NCI-H2171 (cell line): ENCODE results near the gene NME9.

Source experiments
- DNase-seq: peaks from one replicate; lab custom pipeline; 2025; lab: John Stamatoyannopoulos, UW

The NME9 gene

DNA sequence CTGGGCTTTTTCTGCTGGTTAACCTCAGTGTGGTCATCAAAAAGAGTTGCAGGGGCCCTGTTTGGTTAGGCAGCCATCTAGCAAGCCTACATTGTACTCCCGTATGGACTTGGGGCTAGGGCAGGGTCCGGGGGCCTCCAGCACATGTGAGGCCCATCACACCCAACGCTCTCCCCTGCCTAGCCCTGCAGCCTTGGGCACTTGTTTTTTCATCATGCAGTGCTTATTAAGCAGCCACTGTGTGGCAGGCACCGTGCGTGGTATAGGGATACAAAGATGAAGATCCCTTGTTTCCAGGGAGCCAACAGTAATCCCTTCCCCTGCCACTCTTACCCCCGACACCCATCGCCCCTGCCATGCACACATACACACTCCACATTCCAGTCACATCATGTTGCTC lies 32.9 kb upstream of the NME9 start:
- no peak for DNase-seq

DNA sequence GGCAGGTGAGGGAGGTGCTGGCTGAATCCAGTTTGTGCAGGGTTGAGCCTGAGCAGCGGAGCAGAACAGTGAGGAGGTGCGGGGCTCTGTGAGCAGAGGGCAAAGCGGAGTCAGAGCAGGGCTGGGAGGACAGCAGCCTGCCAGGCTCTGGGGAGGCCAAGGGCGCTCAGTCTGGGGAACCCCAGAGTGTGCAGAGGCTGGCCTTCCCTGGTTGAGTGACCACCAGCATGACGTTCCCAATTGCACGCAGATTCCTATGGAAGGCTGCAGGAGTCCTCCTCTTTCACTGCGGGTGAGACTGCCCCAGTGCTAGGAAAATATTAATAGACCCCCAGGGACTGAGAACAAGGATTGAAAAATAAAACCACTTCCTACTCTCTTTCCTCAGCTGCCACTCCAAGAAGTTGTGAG lies 31.9 kb upstream of the NME9 start:
- DNase-seq: no peak

DNA sequence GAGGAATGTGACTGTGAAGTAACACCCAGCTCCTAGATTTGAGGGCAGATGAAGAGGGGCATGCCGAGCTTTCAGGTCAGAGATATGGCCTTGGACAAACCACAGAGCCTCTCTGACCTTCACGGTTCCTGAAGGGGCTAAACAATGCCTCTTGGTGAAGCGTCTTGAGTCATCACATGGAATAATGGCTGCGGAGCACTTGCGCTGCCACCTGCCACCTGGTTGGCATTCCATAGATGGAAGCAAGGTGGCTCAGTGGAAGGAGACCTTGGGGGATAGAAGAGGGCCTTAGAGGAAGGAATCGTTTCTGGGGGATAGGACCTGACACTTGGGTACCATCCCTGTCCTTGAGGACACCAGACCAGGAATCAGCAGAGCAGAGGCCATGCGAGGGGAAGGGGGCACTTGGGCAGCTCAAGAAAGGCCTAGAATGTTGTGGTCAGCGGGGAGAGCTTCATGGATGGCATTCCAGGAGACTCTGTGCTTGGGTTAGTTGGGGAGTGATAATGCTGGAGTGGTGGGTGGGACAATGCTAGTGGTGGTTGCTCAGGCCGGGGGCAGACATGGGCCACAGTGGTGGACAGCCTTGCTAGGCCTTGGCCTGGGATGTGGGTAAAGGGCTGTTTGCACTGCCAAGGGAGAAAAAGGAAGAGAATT lies 31.3 kb upstream of the NME9 start:
- no peak for DNase-seq

DNA sequence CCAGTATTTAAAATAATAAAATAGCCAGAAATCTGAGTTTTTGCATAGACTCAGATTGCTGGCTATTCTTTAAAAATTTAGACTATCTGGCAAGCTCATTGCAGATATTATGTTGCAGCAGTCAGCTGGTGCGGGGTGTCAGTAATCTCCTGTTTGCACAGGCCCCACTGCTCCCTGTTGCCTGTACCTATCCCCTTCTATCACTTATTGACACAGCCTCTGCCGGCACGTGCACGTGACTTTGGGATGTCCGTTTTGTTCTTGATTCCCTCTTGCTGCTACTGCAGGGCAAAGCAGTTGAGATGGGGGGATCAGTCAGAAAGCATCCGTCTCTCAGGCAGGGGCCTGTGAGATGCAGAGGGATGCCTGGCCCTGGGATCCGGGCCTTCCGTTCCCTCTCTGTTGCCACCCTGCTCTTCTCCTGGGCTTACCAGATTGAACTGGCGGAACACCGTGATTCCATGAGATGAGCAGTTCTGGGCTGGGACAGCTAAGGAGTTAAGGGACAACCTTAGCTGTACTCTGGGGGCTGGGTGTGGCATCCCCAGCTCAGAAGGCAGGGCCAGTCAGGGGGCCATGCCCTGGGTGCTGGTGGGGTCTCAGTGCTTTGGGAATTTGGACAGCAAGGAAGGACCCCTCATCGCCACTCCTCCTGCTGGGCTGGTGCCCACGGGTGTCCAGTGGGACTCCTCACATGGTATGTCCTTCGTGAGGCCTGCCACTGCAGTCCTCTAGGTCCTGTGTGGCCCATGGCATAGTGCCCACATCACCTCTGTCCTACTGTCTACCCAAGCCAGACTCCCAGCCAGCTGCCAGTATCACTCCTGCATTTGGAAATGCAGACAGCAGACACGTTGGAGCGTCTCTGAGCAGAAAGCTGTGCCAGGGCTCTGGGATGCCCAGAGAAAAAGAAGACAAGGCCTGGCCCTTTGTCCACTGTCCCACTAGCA lies 30.5 kb upstream of the NME9 start:
- DNase-seq: no peak

DNA sequence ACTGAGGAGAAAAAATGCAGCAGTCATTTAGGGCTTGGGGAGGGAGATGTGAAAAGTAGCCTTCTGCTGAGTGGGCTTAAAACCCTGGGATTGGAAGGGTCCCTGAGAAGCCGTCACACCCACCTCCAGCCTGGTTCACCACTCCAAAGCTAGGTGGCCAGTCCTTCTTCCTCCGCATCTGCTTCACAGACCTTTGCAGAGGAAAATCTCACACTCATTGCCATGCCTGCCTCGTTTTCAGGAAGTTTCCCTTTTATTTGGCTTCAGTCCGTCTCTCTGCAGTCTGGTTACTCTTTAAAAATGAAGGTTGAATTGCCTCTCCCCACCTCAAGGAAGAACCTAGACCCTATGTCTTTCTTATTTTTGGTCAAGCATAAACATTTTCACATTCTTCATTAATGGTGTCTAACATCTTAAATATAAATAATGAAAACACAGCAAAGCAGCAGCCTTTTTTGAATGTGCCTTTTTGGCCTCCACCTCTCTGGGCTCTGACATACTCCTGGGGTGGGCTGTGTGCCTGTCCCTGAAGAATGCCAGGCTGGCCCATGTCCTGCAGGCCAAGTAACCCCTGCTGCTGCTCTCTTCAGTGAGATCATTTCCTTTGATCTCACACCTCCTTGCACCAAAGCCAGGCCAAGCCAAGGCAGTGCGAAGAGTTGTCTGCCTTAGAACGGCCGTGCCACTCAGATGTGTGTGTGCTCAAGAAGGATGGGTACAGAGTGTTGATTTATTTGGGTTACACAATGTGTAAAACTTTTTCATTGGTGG lies 29.7 kb upstream of the NME9 start:
- no peak for DNase-seq

DNA sequence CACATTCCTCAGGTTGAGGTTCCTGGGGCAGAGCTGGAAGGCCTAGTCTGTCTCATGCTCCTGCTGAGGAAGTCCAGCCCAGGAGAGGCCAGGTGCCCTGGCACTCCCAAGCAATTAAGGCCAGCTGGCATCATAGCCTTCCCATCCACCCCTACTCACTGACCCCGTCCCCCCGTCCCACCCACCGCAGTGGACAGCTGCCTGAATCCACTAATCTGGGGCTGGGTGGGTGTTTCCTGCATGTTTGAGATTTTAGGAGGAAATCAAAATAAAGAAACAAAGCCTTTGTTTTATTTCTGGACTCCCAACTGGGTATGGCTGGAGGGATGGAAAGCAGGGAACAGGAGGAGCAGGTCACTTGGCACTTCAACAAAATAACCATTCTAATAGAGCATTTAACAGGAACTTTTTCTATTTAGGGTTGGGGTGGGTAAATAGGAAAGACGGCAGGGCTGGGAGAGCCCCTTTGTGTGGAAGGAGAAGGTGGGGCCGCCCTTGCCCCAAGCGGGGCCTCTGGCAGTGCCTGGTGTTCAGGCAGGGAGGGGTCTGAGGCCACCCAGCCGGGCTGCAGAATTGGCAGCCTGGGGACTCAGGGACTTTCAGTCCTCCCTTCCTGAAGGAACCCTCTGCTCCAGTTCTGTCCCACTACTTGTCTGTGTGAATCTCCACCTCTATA lies 27.2 kb upstream of the NME9 start:
- no peak for DNase-seq

DNA sequence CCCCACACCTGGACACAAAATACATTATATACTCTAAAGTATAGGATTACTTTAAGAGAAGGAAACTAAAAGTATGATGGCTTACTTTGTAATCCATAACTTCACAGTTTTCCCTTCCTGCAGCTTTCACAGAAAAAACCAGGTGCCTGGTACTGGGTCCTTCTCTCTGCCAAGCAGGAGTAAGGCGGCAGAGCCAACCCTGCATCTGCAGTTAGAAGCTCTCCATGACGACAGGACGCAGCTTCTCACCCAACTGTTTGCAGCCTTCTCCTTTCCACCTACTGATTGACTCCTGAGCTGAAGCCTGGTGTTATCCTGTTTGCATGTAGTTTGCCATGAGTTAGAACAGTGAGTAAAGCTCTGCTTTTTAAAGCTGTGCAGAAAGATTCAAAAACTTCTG lies 25.4 kb upstream of the NME9 start:
- no peak for DNase-seq

DNA sequence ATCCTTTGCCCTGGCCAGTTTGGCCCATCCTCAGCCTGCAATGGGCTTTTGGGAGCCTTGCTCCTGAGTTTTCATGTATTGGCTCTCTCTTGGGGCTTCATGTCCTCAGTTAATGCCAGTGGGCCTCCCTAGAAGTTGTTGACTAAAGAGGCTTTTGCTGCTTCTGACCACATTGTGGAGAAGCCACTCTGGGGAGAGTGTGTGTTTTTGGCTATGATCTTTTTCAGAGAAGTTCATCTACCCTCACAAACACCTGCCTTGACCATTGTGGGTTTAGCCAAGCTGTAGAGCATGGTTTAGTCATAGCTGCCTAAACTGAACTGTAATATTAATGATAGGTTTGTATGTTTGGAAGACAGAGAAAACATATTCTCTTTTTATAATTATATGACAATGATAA lies 24.7 kb upstream of the NME9 start:
- DNase-seq: no peak

DNA sequence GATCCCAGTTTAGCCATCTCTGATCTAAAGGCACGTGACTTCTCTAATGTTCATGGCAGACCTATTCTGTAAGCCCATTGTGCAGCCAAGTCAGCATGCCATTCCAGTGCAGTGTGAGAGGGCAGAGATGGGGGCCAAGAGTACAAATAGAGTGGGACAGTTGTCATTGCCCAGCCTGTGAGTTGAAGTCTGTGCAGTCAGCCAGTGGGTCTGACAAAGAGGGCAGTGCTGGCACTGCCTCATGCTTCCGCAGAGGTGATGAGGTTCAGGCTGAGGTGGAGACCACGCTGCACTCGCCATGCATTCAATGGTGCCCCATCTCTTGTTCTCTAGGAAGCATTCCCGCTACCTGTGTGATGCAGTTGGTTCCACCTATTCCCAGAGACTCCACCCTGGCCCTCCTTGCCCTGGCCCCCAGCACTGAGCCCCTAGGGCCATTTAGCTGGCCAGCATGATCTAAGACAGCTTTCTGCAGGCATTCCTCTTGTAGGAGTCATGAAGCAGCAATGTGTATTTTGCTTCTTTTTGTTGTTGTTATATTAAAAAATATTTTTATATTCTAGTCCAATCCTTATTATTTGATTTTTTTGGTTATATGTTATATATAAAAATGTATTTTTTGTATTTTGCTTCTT lies 22.4 kb upstream of the NME9 start:
- no peak for DNase-seq

DNA sequence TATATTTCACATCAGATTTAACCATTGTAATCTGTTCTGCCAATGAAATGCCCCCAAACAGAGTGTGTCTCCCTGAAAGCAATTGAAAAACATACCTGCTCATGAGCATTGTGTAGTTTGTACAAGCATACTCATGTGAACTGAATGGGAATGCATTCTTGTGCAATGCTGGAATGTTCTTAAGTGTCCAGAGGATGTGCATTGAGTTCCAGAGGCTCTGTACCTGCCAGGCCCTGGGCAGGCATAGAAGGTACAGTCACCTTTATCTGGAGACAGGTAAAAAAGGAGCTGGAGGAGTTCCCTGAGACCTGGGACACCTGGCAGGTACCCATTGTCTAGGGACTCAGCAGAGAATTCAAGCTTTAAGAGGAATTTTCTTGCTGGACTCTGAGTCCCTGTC lies 21.5 kb upstream of the NME9 start:
- DNase-seq: no peak

DNA sequence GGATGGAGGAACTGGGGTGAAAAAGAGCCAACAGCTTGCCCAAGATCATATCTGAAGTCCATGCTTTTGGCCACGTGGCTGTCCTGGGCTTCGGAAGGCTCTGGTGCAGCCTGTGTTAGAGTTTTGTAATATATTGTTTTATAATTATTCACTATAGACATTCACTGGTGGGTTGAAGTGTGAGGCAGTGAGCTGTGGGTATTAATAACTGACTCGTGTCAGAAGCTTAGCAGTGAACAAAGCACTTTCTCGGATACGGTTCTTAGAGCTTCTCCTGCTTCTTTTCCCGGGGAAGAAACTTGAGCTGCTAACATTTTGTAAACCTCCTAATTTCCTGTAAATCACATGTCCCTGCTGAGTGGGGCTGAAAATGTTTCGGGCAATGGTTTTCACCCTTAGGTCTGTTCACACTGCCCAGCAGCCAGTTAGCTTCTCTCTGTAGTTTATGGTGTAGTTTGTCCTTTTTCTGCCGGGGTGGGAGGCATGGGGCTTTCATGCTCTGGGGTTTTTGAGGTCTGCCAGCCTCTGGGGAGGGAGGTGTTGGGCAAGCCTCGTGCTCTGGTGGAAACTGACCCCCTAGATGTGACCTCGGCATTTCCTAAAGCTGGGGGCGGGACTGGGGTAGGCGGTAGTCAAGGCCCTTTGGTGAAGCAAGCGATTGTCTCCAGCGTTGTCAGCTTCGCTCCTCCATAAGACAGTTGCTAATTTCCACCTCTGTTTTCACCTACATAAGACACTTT lies 20.4 kb upstream of the NME9 start:
- DNase-seq: no peak

DNA sequence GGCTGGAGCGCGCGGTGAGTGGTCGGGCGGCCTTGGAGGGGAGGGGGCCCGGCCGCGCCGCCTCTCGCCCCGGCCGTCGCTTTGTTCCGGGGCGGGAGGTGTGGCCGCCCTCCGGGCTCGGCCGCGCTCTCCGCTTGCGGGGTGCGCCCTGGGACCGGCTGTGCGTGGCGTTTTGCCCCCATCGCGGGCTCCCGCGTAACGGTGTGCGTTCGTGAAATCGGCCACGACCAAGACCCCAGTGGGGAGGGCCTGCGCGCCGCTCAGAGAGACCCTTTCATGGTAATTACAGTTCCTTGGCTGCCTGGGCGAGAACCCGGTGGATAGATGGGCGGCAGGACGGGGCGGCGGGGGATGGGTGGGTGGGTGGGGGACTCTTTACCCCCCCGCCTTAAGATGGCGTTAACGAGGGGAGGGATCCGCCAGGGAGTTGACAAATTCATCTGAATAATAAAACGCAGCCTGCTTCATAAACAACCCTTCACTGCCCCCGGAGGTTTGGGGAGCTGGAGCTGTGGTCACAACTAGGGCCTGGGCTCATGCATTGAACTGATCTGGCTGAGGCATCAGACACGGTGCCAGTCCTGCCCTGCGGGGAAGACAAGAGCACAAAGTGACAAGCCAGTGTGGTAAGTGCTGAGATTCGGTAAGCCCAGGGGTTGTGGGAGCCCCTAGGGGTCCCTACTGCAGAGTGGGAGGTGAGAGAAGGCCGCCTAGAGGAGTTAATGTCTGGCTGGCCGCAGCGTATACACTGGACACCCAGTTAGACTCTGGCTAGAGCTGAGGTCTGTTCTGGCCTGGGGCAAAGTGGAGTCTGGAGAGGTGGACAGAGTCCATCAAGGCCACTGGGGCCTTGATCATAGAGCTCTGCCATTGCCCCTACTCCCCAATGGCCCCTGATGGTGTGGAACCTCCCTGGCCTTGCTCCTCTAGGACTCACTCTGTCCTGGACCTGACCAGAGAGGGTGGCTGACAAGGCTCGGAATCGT lies 19.4 kb upstream of the NME9 start:
- DNase-seq: no peak

DNA sequence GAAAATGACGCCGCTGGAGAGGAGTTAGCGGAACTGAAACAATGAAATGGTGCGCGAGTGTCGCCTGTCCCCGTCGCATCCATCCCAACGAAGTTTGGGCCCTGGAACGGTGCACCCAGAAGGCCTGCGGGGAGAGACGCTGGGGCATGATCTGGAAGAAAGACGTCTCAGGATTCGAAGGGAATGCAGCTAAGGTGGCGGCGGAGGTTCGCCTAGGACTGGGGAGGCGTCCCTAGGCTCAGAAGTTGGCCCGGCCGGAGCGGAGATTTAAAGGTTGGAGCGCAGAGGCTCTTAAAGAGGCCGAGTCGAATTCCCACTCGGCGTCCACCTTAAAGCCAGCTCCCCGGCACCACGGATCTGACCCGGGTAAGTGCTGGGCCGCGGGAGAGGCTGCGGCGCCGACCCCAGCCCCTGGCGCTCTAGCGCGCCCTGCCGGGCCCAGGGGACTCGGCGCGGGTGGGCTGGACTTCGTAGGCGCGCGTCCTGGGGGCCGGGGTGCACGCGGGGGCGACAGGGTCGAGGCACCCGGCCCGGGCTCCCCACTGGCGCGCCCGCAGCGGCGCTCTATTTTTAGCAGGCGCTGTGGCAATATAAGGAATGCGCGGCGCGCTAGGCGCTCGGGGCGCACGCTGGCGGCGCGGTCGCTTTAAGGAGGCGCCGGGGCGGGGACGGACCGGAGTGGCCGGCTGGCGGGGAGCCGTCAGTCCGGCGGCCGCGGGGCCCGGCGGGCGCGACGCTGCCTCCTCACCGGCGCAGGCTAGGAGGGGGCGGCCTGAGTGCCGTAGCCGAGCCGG lies 18.5 kb upstream of the NME9 start, which contains the start of gene MRAS:
Gene MRAS, plus strand, starts transcription at position 620 of the 794 bp plus-strand sequence. CDS start 24,305 bp downstream, outside the sequence.
- peak; percentile 72 for DNase-seq

DNA sequence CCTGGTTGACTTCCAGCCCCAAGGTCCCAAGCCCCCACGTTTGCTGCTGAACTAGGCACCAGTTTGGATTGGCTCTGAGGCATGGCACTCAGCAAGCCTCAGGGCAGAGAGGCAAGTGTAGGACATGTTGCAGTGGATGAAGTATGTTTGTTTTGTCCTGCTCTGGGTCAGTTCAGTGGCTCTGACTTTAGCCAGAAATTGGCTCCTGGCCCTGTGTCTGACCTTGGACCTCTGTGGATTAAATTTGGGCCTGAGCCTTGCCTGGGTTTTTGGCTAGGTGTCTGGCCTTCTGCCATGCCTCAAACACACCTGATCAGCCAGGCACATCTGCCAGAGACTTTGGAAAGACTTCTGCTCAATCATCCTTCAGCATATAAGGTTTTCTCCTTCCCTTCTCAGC lies 15.1 kb upstream of the NME9 start:
- DNase-seq: no peak

DNA sequence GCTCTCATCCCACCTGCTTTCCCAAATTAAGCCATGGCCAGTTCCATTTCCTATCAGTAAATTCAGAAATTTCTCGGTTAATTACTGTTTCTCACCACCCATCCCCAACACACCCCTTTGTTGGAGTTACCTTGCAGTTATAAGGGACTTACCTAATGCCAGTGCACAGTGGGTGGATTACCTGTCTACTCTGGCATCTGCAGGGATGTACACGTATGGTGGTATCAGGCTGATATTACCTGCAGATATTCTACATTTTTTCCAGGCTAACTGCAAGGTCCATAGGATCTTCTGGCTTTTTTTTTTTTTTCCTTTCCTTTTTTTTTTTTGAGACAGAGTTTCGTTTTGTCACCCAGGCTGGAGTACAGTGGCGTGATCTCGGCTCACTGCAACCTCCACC lies 10.9 kb upstream of the NME9 start:
- no peak for DNase-seq

DNA sequence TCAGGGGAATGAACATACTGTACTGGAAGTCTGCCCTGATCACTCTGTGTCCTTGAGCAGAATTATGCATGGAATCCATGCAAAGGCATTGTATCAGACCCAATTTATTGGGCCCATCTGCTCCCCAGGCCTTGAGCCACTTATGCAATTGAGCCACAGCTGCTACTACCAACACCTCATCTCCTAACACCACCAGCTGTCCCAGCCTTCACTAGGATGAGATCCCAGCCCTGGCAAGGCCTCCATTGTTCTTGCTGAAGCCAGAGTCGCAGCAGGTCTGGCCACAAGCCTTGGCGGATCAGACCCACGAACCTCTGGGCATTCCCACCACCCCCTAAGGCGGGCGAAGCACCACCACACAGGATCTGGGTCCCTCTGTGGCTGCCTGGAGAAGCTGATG lies 9.2 kb upstream of the NME9 start:
- DNase-seq: no peak

DNA sequence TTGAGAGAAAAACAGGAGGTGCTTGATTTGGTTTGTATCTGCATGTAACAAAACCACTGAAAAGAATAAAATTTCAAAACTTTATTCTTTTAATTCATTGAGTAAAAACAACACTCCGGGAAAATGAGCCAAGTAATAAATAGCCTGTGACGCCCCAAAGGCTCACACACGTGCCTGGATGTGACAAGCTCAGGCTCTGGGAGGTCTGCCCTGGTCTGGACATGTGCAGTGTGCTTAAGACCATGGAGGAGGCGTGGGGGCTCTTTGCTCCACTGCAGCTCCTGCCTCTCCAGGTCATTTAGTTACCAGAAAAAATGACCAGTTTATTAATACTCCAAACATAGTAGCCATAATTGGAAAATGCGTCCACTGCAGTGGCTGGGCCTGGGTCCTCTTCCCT lies 8.6 kb upstream of the NME9 start:
- DNase-seq: no peak

DNA sequence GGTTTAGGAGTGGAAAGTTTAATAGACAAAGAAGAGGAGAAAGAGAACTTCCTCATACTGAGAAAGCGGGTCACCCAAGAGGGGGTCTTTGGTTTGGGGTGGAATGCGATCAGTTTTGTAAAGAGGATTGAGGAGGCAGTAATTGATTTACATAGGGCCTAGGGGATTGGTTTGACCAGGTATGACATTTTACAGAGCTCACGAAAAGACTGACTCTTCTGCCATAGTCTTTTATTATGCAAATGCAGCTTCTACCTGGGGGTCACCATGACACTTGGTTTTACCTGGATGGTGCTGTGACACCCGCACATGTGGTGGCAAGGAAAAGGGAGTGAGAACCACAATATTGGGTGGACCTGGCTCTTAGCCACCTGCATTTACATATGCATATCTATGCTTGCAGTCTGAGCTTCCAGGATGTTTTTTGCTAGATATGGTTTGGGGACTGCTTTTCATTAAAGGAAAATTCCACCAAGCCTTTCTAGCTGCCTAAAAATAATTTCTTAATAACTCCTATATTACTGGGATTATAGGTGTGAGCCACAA lies 6.9 kb upstream of the NME9 start:
- no peak for DNase-seq

DNA sequence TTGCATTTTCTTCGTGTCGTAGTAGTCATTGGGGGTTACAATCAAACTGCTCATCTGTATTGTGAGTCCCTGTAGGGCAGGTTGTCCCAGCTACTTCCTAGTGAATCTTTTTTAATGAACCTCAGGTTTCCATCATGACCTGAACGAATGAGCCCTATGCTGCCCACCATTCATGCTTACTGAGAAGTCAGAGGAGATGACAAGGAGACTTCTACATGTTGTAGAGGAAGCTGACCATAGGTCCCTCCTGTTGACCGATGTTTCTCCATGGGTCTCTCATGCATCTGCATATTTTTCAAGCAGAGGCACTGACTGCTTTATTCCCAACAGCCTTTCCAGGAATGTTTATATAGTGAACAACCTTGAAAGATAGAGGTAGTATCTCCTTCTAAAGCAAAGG lies 5.0 kb upstream of the NME9 start:
- DNase-seq: no peak
